Measurements from ENCODE around the gene TESK2.
"Not testable (repeated sequence)": the region's sequence is repeated elsewhere in the genome, so short reads cannot be mapped to it uniquely, and the experiment has no call there.

The TESK2 gene

DNA sequence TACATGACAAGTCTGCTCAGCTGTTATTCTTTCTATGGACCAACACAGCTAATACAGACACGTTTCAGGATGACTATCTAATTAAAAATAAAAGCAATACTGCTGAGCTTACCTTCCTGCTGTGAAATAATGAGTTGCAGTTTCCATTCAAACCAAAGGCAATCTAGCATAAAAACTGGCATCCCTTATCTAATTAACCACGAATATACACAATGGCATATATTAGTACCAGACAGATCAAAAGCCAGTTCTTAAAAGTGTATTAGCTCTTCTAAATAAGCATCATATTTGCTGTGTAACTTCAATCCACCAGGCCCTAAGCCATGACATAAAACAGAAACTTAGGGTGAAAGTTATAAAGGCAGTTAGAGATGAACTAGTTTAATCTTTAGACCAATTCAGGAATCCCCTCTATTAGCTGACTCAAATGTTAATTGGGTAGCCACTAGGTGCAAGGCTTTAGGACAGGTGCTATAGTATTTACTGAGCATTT lies 20.6 kb downstream of the TESK2 start:
- DNase-seq = no peak

GRCh38 chr1:45467353-45467752 lies 23.6 kb downstream of the TESK2 start:
- not testable (repeated sequence) for DNase-seq

DNA sequence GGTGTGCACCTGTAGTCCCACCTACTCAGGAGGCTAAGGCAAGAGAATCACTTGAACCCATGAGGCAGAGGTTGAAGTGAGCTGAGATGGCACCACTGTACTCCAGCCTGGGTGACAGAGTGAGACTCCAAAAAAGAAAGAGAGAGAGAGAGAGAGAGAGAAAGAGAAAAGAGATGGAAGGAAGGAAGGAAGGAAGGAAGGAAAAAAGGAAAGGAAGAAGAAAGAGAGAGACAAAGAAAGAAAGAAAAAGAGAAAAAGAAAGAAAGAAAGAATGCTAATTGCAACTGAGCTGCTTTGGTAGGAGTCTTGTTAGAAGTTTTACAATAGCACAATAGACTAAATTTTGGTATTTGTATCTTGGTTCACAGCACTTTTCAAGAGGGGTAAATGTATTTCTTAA lies 25.7 kb downstream of the TESK2 start:
- no peak for DNase-seq

GRCh38 chr1:45458894-45459293 lies 32.1 kb downstream of the TESK2 start:
- no peak for DNase-seq

- no peak for DNase-seq
These were observed 34.4 kb downstream of the TESK2 start for GRCh38 chr1:45456531-45456930.

- DNase-seq = no peak
These were observed 35.8 kb downstream of the TESK2 start for GRCh38 chr1:45455162-45455561.

DNA sequence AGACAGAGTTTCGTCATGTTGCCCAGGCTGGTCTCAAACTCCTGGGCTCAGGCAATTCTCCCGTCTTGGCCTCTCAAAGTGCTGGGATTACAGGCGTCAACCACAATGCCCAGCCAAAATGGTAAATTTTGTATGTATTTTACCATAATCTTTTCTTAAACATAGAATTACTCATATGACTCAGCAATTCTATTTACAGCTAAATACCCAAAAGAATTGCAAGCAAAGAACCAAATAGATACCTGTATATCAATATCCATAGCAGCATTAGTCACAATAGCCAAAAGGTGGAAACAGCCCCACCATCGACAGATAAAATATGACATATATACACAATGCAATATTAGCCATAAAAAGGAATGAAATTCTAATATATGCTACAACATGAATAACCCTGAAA lies 36.5 kb downstream of the TESK2 start:
- DNase-seq = no peak

DNA sequence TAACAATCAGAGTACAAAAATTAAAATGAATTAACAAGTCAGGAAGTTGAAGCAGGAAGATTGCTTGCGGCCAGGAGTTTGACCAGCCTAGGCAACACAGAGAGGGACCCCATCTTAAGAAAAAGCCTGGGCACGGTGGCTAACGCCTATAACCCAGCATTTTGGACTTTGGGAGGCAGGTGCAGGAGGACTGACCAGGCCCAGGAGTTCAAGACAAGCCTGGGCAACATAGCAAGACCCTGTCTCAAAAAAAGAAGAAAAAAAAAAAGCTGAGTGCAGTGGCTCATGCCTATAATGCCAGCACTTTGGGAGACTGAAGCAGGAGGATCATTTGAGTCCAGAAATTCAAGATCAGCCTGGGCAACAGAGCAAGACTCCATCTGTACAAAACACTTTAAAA lies 38.5 kb downstream of the TESK2 start:
- no peak for DNase-seq

DNA sequence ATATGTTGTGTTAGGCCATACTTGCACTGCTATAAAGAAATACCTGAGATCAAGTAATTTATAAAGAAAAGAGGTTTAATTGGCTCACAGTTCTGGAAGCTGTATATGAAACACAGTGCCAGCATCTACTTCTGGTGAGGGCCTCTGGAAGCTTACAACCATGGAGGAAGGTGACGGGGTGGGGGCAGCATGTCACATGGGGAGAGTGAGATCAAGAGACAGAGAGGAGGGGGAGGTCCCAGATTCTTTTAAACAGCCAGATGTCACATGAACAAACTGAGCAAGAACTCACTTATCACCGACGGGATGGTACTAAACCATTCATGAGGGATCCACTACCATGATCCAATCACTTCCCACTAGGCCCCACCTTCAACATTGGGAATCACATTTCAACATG lies 42.6 kb downstream of the TESK2 start:
- no peak for DNase-seq

GRCh38 chr1:45446950-45447672 lies 43.9 kb downstream of the TESK2 start:
- no peak for DNase-seq

DNA sequence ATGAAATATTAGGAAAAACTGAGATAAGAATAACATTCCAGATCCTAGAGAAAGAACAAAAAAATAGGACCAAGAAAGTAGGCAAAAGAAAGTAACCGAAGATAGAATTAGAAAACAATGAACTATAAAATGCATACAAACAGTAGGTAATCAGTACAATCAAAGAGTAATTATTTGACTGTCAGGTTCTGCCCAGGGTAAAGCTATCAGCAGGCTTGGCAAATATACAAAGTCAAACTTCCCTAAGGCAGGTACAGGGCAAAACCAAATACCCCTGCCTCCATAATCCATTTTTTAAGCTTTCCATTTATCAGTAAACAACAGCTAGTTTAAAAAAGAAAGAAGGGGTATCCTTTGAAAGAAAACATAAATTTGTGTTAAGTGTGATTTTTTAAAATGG lies 44.4 kb downstream of the TESK2 start:
- no peak for DNase-seq

- no peak for DNase-seq
These were observed 46.3 kb downstream of the TESK2 start for GRCh38 chr1:45444609-45445131.

DNA sequence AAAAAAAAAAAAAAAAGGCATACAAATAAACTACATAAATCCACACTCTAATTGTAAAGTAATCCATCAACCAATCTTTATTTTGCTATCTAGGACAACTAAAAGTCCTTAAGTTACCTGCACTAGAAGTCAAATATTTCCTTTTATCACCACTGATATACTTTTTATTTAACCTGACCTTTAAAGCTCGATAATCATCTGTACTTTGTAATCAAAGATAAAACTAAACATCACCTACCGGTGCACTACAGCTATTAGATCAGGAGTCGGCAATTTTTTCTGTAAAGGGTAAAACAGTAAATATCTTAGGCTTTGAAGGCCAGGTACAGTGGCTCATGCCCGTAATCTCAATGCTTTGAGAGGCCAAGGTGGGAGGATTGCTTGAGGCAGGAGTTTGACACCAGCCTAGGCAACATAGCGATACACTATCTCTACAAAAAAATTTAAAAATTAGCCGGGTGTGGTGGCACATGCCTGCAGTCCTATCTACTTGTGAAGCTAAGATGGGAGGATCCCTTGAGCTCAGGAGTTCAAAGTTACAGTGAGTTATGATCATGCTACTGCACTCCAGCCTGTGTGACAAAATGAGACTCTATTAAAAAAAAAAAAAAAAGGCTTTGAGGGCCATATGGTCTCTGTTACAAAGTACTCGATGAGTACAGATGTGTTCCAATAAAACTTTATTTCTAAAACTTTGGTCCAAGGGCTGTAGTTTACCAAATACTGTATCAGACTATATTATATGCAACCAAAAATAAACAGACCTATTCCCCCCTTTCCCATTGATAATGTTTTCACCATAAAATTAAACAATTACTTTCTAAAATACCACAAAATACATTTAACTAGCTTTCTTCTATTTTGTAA lies 47.1 kb downstream of the TESK2 start:
- no peak for DNase-seq

- DNase-seq = no peak
These were observed 48.7 kb downstream of the TESK2 start for GRCh38 chr1:45442272-45442671.

DNA sequence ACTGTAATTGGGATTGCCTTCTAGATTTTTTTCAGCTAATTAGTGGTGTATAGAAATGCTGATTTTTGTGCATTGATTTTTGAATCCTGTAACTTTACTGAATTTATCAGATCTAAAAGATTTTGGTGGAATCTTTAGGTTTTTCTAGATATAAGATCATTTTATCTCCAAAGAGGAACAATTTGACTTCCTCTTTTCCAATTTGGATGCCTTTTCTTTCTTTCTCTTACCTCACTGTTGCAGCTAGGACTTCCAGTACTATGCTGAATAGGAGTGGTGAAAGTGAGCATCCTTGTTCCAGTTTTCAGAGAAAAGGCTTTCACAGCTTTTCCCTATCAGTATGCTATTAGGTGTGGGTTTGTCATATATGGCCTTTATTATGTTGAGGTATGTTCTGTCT lies 53.6 kb downstream of the TESK2 start:
- DNase-seq = no peak

DNA sequence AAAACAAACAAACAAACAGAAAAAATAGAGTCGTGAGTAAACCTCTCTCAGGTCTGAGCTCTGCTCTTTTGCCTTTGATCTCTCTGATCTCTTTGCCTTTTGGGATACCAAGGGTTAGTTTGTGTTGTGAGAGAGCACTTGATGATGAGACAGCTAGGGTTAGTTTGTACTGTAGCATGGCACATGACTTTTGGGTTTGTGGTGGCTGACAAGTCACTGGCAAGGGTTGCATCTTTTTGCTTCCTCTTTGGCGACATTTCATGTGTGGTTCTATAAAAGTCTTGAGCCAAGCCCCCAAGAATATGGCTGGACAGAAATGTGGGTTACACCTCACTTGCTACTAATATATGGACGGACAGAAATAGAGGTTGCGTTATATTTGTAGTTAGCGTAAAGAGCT lies 60.5 kb downstream of the TESK2 start:
- no peak for DNase-seq

DNA sequence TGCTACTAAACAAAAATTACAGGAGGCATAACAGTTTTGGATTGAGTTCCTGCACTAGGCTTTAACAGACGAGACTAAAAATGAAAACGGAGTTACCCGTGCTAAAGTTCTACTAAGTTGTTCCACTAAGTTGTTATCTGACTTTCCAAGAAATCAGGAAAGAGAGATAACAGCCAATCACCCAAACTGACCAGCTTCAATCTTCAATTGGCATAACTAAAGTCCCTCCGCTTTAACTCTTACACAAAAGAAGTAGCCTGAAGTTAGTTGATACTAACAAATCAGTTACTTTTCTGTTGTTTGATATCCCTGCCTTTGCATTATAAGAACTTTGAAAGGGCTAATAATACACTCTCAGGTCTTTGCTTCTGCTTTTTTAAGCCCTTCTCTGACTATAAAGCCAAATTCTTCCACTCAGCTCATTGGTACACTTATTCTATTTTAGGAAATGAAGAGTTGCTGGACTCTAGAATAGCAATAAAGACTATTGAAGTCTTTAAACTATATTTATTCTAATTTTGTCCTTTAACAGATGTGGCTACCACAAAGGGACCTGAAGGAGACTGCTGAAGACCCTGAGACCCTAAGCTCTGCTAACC lies 61.3 kb downstream of the TESK2 start:
- DNase-seq = no peak

- DNase-seq = no peak
These were observed 66.9 kb downstream of the TESK2 start for GRCh38 chr1:45423906-45424678.

DNA sequence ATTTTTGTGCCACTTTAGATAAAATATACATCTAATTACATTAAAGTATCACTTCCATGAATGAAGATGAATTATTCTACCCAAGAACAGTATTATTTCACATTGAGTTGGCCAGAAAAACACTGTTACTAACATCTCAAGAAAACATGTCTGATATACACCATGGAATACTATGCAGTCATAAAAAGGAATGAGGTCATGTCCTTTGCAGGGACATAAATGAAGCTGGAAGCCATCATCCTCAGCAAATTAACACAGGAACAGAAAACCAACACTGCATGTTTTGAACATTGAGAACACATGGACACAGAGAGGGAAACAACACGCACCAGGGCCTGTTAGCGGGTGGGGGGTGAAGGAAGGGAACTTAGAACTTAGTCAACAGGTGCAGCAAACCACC lies 69.0 kb downstream of the TESK2 start:
- no peak for DNase-seq

GRCh38 chr1:45414746-45415145 lies 76.2 kb downstream of the TESK2 start:
- DNase-seq = no peak

DNA sequence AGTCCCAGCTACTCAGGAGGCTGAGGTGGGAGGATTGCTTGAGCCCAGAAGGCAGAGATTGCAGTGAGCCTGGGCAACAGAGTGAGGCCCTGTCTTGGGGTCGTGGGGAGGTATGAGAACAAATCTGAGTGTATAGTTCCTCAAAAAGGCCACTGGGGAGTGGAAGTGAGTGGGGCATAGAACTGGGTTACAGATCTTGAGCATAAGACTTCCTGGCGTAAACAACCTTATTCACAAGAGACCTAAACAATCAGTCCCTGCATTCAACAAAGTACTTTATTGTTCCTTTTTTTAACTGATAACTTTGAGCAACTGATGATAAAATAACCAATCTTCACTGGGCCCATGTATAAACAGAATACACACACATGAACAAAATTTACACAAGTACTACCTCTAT lies 78.1 kb downstream of the TESK2 start:
- no peak for DNase-seq

DNA sequence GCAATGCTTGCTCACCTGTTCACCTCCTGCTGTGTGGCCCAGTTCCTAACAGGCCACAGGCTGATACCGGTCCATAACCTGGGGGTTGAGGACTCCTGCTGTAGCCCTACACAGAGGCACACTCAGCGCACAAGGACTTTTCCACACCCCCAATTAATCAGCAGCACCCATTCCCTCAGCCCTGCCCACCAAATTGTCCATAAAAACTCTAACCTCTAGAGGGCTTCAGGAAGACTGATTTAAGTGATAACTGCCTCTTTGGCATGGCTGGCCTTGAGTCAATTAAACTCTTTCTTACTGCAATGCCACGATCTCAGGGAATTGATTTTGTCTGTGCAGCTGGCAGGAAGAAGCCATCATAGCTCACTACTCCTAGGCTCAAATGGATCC lies 79.5 kb downstream of the TESK2 start:
- DNase-seq = no peak
